GM12878 (cell line): Measurements from ENCODE around the gene GTPBP3. TPM values are rescaled to one million over a fixed set of nuclear protein-coding genes. Genes with fewer than 3 reads are reported as not detected.
A peak's percentile ranks its signal among the peaks of the same experiment; 100 is the strongest.

Experiments used
- ATAC-seq: fragments of 200-7000 bp; cut with Tn5 transposase; 3 replicates; pipeline ENCODE4 v1.9.1; 2020; ENCODE audit warnings: mild to moderate bottlenecking, moderate library complexity
- BruUV-seq: library from RNA; stranded (reverse); fragments of 400-500 nt; replicated peaks from 2 replicates; lab custom pipeline; 2021; lab: Mats Ljungman, UMichigan
- CTCF ChIA-PET: fragments of 300-600 bp; sonication (Branson Sonifier 250); formaldehyde crosslinking; extraction: SDS; loops from one replicate; lab custom pipeline; 2021; ENCODE audit warnings: inconsistent platforms; lab: Yijun Ruan, JAX
- POLR2A ChIA-PET: fragments of 350-600 bp; formaldehyde crosslinking; extraction: SDS; loops from one replicate; lab custom pipeline; 2021; ENCODE audit warnings: inconsistent platforms; lab: Charles Lee
- RAD21 ChIA-PET: fragments of 300-600 bp; sonication (Branson Sonifier 250); formaldehyde crosslinking; loops from one replicate; lab custom pipeline; 2023; ENCODE audit warnings: antibody characterized with exemption; ENCODE audit not compliant: unreplicated experiment; lab: Charles Lee
- SMC1A ChIA-PET: fragments of 300-600 bp; sonication (Branson Sonifier 250); formaldehyde crosslinking; loops from one replicate; lab custom pipeline; 2023; ENCODE audit not compliant: unreplicated experiment, uncharacterized antibody; lab: Charles Lee
- DNase-seq: peaks from one replicate; pipeline ENCODE4 v3.0.0-alpha.2; 2011; ENCODE audit warnings: low read depth, low spot score
- FAIRE-seq: peaks from 3 replicates; lab custom pipeline; 2011; peaks lifted over from hg19 to GRCh38; lab: Jason Lieb, UNC
- H2AFZ ChIP-seq: 2 replicates; pipeline ENCODE4 v1.6.0; 2011; ENCODE audit warnings: low read depth, low read length, control low read depth; ENCODE audit not compliant: control insufficient read depth
- H3K27ac ChIP-seq: 2 replicates; pipeline ENCODE4 v1.5.1; 2011; ENCODE audit warnings: control low read depth; ENCODE audit not compliant: control insufficient read depth, insufficient read depth
- H3K27me3 ChIP-seq, 2 experiments: replicated peaks in 1 of 2; 2 replicates each; pipeline versions ENCODE4 v1.6.0 to v1.6.1; 2011; ENCODE audit warnings: low read length in 1 of 2; ENCODE audit not compliant: control insufficient read depth in 2 of 2, insufficient read depth in 2 of 2
- H3K36me3 ChIP-seq, 2 experiments: 2 replicates each; pipeline ENCODE4 v1.5.1; 2011; ENCODE audit warnings: low read length in 1 of 2; ENCODE audit not compliant: control insufficient read depth in 2 of 2, insufficient read depth in 2 of 2
- H3K4me1 ChIP-seq: 2 replicates; pipeline ENCODE4 v1.6.1; 2011; ENCODE audit warnings: mild to moderate bottlenecking, low read length, moderate library complexity, mixed read lengths; ENCODE audit not compliant: control insufficient read depth, insufficient read depth
- H3K4me2 ChIP-seq: 2 replicates; pipeline ENCODE4 v1.6.0; 2011; ENCODE audit warnings: control low read depth; ENCODE audit not compliant: control insufficient read depth, insufficient read depth
- H3K4me3 ChIP-seq: fragments of 200-600 bp; sonication (generic); 2 replicates; pipeline ENCODE4 v1.5.1; 2016
- H3K79me2 ChIP-seq: 2 replicates; pipeline ENCODE4 v1.6.0; 2011; ENCODE audit warnings: low read length; ENCODE audit not compliant: control insufficient read depth, insufficient read depth
- H3K9ac ChIP-seq: 2 replicates; pipeline ENCODE4 v1.8.0; 2011; ENCODE audit warnings: low read length, control low read depth, mixed read lengths; ENCODE audit not compliant: control insufficient read depth, insufficient read depth
- H3K9me3 ChIP-seq: replicated peaks from 3 replicates; pipeline ENCODE4 v1.5.1; 2011; ENCODE audit warnings: mild to moderate bottlenecking, low read length; ENCODE audit not compliant: control insufficient read depth, insufficient read depth
- H4K20me1 ChIP-seq: 2 replicates; pipeline ENCODE4 v1.6.0; 2011; ENCODE audit not compliant: control insufficient read depth, insufficient read depth
- EGR1 ChIP-seq, 2 experiments: IDR thresholded peaks; 1 replicate in 1 of 2; 2 replicates in 1 of 2; pipeline ENCODE4 v1.6.1; 2011 to 2012; ENCODE audit warnings: low read depth in 2 of 2, low read length in 2 of 2, borderline replicate concordance in 1 of 2, mild to moderate bottlenecking in 1 of 2, moderate library complexity in 1 of 2
- FOXM1 ChIP-seq: IDR thresholded peaks from 2 replicates; pipeline ENCODE4 v1.6.1; 2012; ENCODE audit warnings: low read depth, mild to moderate bottlenecking, inconsistent platforms, low read length, moderate library complexity
- MEF2B ChIP-seq: fragments of 450-650 bp; IDR thresholded peaks from 2 replicates; pipeline ENCODE4 v1.6.1; 2018; ENCODE audit warnings: mild to moderate bottlenecking, moderate library complexity; ENCODE audit not compliant: partially characterized antibody, poor library complexity, severe bottlenecking
- PAX8 ChIP-seq: fragments of 450-650 bp; IDR thresholded peaks from 2 replicates; pipeline ENCODE4 v1.6.1; 2017; ENCODE audit warnings: mild to moderate bottlenecking, moderate library complexity
- SP1 ChIP-seq: IDR thresholded peaks from one replicate; pipeline ENCODE4 v1.6.1; 2011; ENCODE audit warnings: low read depth, low read length
- STAT1 ChIP-seq: fragments of 450-650 bp; conservative IDR thresholded peaks from 2 replicates; pipeline ENCODE4 v1.6.1; 2014; ENCODE audit warnings: antibody characterized with exemption, mild to moderate bottlenecking
- WGBS: methylation state at CpG from one replicate; pipeline ENCODE4 v1.1.6; 2016; ENCODE audit warnings: low lambda C conversion rate; ENCODE audit not compliant: insufficient replicate concordance, insufficient coverage; ENCODE audit errors: missing lambda C conversion rate; 5-methylcytosine and 5-hydroxymethylcytosine counted together
- in situ Hi-C: fragments of 300-500 bp; cut with MboI; formaldehyde crosslinking; loops from 9 replicates; pipeline ENCODE4 v1.14.3; 2018; ENCODE audit warnings: mixed read lengths
- intact Hi-C: fragments of 100-400 bp; cut with micrococcal nuclease; formaldehyde crosslinking; loops from one replicate; pipeline ENCODE4 v1.14.2; 2022; ENCODE audit not compliant: unreplicated experiment
- polyA plus RNA-seq, 11 experiments: library from polyadenylated mRNA; depleted of rRNA in 4 of 11; unstranded in 6 of 11; stranded (reverse) in 5 of 11; fragments of >200 nt; fragmentation: Nextera tagmentation in 4 of 11; fragmentation: Illumina TruSeq in 1 of 11; extraction: Ambion mirVana in 4 of 11; extraction: Trizol in 1 of 11; gene quantifications; 1 replicate in 1 of 11; 2 replicates in 10 of 11; pipeline versions ENCODE4 v1.2.1 to v1.2.3, GENCODE V29; 2011 to 2016; ENCODE audit warnings: inconsistent platforms in 2 of 11, missing spikeins in 2 of 11, low read depth in 1 of 11
- total RNA-seq, 4 experiments: library from RNA; depleted of rRNA in 3 of 4; stranded (reverse); fragments of >200 nt in 3 of 4; fragmentation: Illumina TruSeq in 1 of 4; extraction: Trizol in 1 of 4; gene quantifications; 2 replicates each; pipeline versions ENCODE4 v1.2.1 to v1.2.3, GENCODE V29; 2013 to 2021
- TF ChIP-seq, protein P1 (sequence below): fragments of 450-650 bp; IDR thresholded peaks from 2 replicates; pipeline ENCODE4 v1.6.1; 2017; ENCODE audit warnings: mild to moderate bottlenecking, moderate library complexity
- TF ChIP-seq, protein P2 (sequence below): fragments of 450-650 bp; IDR thresholded peaks from 2 replicates; pipeline ENCODE4 v1.6.1; 2017; ENCODE audit warnings: mild to moderate bottlenecking, low read depth, inconsistent platforms; ENCODE audit not compliant: poor library complexity, severe bottlenecking

GTPBP3 gene
- total and polyA plus RNA-seq, 10 of the 15 experiments (the other 5 are each of a cell fraction or from before 2014, with no cell fraction given) = 2.9 to 46.8 (median 15.4) TPM

DNA sequence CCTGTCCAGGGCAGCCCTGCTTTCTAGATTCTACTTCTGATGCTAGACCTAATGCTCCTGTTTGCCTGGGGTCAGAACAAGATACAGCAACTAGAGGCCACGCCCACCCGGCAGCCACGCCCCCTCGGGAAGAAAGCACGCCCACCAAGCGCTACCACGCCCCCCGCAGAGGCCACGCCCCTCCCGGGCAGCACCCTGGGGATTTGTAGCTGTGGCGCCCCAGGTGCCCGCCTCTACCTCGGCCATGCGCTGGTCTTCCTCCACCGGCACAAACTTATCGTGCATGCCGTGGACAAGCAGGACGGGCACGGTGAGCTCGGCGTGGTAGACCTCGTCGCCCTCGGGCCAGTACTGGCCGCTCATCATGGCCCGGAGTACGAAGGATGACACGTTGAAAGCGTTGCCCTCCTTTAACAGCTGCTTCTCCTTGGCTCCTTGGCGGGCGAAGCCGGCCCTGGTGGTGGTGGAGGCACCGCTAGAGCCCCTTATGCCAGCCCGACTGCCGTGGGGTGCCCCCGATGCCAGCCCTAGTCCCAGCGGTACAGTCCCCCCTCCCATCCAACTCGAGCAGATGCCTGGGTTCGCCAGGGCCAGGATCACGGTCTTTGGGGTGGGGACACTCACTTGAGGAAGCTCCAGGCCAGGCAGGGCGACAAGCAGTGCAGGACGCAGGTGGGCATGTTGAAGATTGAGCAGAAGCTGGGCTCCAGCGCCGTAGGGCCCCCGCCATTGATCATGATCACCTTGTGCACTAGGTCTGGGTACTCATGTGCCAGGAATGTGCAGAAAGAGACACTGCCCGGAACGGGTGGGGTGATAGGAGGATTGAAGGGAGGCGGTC lies 43.1 kb upstream of the GTPBP3 start:
- Histone ChIP-seq H4K20me1 (no peaks in the 10 kb centered on the region), H3K4me1 (peaks cover 4% of the 10 kb centered on the region; the same call in 1 of the 2 replicates), H3K27ac (no peak overlapping the region), H3K9me3 (no peaks in the 10 kb centered on the region; the same call in 1 of the 3 replicates), H3K9ac (no peak overlapping the region), H3K79me2 (no peaks in the 10 kb centered on the region; the same call in 1 of the 2 replicates), H3K27me3 (no peaks in the 10 kb centered on the region), H3K36me3 (no peaks in the 10 kb centered on the region), H3K4me3 (no peak overlapping the region), H2AFZ (no peak overlapping the region), H3K4me2 (no peak overlapping the region)
- no peak for DNase-seq
- ChIA-PET RAD21 (interaction anchor here (1.2 to 3.2 kb wide), 3 partner anchors 9 to 91 kb away, joined by 3 to 17 read pairs (median 14); partner anchors contain the start of genes ABHD8 and MRPL34), CTCF (interaction anchor here (4.5 to 6.5 kb wide), 2 partner anchors 10 to 93 kb away, joined by 43 to 81 read pairs; partner anchors contain the start of genes ABHD8 and MRPL34), POLR2A (interaction anchor here (1.9 kb wide), 1 partner anchor 15 kb away, joined by 5 read pairs; the partner anchor contains the start of gene DDA1), SMC1A (interaction anchor here (1.1 kb wide), 1 partner anchor 11 kb away, joined by 4 read pairs; no protein-coding TSS in a partner anchor)
- in situ Hi-C loops (loop anchor here (5.0 kb wide), 1 partner anchor 93 kb away; no protein-coding TSS in a partner anchor), intact Hi-C loops (loop anchor here (5.0 kb wide), 1 partner anchor 43 kb away; the partner anchor contains the start of gene GTPBP3)
- FAIRE-seq = no peak
- ATAC-seq = peak; percentile 47
- no peak for TF ChIP-seq PAX8
- TF ChIP-seq MEF2B = peak; percentile 21
- TF ChIP-seq, protein P1, sequence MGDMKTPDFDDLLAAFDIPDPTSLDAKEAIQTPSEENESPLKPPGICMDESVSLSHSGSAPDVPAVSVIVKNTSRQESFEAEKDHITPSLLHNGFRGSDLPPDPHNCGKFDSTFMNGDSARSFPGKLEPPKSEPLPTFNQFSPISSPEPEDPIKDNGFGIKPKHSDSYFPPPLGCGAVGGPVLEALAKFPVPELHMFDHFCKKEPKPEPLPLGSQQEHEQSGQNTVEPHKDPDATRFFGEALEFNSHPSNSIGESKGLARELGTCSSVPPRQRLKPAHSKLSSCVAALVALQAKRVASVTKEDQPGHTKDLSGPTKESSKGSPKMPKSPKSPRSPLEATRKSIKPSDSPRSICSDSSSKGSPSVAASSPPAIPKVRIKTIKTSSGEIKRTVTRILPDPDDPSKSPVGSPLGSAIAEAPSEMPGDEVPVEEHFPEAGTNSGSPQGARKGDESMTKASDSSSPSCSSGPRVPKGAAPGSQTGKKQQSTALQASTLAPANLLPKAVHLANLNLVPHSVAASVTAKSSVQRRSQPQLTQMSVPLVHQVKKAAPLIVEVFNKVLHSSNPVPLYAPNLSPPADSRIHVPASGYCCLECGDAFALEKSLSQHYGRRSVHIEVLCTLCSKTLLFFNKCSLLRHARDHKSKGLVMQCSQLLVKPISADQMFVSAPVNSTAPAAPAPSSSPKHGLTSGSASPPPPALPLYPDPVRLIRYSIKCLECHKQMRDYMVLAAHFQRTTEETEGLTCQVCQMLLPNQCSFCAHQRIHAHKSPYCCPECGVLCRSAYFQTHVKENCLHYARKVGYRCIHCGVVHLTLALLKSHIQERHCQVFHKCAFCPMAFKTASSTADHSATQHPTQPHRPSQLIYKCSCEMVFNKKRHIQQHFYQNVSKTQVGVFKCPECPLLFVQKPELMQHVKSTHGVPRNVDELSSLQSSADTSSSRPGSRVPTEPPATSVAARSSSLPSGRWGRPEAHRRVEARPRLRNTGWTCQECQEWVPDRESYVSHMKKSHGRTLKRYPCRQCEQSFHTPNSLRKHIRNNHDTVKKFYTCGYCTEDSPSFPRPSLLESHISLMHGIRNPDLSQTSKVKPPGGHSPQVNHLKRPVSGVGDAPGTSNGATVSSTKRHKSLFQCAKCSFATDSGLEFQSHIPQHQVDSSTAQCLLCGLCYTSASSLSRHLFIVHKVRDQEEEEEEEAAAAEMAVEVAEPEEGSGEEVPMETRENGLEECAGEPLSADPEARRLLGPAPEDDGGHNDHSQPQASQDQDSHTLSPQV = no peak
- no peak for TF ChIP-seq STAT1
- peak; percentile 37 for TF ChIP-seq SP1
- TF ChIP-seq, protein P2, sequence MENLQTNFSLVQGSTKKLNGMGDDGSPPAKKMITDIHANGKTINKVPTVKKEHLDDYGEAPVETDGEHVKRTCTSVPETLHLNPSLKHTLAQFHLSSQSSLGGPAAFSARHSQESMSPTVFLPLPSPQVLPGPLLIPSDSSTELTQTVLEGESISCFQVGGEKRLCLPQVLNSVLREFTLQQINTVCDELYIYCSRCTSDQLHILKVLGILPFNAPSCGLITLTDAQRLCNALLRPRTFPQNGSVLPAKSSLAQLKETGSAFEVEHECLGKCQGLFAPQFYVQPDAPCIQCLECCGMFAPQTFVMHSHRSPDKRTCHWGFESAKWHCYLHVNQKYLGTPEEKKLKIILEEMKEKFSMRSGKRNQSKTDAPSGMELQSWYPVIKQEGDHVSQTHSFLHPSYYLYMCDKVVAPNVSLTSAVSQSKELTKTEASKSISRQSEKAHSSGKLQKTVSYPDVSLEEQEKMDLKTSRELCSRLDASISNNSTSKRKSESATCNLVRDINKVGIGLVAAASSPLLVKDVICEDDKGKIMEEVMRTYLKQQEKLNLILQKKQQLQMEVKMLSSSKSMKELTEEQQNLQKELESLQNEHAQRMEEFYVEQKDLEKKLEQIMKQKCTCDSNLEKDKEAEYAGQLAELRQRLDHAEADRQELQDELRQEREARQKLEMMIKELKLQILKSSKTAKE = no peak
- TF ChIP-seq EGR1 (IDR thresholded peaks at IDR 0.05; ENCODE audit: borderline replicate concordance in 1 of 2, low read depth in 2 of 2, low read length in 2 of 2) = no peak
- no peak for TF ChIP-seq FOXM1
- 78% methylated on average over 48 of the region's 48 CpGs for WGBS
- BruUV-seq = no TSS peak
